ENCODE results near the gene KLHL11.

KLHL11 gene

GRCh38 chr17:41821776-41822175, 43.4 kb downstream of the KLHL11 start:
- no peaks in the 10 kb centered on the region for H3K9me3 ChIP-seq (ENCODE audit: insufficient read depth, low read length)

DNA sequence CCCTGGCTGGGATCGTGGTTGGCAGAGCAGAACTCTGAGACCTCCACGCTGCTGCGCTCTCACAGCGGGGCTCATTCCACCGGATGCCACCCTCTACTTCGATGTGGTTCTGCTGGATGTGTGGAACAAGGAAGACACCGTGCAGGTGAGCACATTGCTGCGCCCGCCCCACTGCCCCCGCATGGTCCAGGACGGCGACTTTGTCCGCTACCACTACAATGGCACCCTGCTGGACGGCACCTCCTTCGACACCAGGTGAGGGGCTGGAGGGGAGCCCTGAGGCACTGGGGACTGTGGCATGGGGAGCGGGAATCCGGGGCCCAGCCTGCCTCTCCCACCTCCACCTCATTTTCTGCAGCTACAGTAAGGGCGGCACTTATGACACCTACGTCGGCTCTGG, 47.2 kb downstream of the KLHL11 start:
- Histone ChIP-seq H3K27me3 (ENCODE audit: low read length) (no peaks in the 10 kb centered on the region), H3K4me2 (ENCODE audit: low read depth, low read length, poor library complexity, severe bottlenecking) (no peak overlapping the region), H3K27ac (ENCODE audit: low read depth, low read length) (no peak overlapping the region), H3F3A (ENCODE audit: insufficient read depth) (no peaks in the 10 kb centered on the region), H3K9me3 (ENCODE audit: insufficient read depth, low read length) (no peaks in the 10 kb centered on the region), H4K20me1 (ENCODE audit: low read depth, low read length) (no peaks in the 10 kb centered on the region), H2AFZ (ENCODE audit: low read depth, low read length, severe bottlenecking) (no peak overlapping the region), H3K4me3 (ENCODE audit: insufficient read depth, low read length, poor library complexity, severe bottlenecking) (no peak overlapping the region), H3K9ac (ENCODE audit: low read length) (no peak overlapping the region), H3K36me3 (ENCODE audit: low read length) (no peaks in the 10 kb centered on the region), H3K9me2 (replicated peaks; ENCODE audit: insufficient read depth, low read length) (no peaks in the 10 kb centered on the region), H3K79me2 (ENCODE audit: insufficient read depth, low read length) (no peaks in the 10 kb centered on the region)
- TF ChIP-seq EZH2phosphoT487 (conservative IDR thresholded peaks at IDR 0.05; ENCODE audit: low read length) (no peak), CTCF (IDR thresholded peaks at IDR 0.05; ENCODE audit: insufficient read depth, low read length, poor library complexity, severe bottlenecking) (no peak)

More at GRCh38 chr17:41821776-41822175, 43.4 kb downstream of the KLHL11 start:
- TF ChIP-seq CTCF (IDR thresholded peaks at IDR 0.05; ENCODE audit: insufficient read depth, low read length, poor library complexity, severe bottlenecking) (no peak), EZH2phosphoT487 (conservative IDR thresholded peaks at IDR 0.05; ENCODE audit: low read length) (no peak)
- H3K9ac ChIP-seq (ENCODE audit: low read length), result no peak overlapping the region
- no peaks in the 10 kb centered on the region for H3K27me3 ChIP-seq (ENCODE audit: low read length)
- no peaks in the 10 kb centered on the region for H3K9me2 ChIP-seq (replicated peaks; ENCODE audit: insufficient read depth, low read length)
- no peaks in the 10 kb centered on the region for H3F3A ChIP-seq (ENCODE audit: insufficient read depth)
- H3K79me2 ChIP-seq (ENCODE audit: insufficient read depth, low read length), result no peaks in the 10 kb centered on the region
- H2AFZ ChIP-seq (ENCODE audit: low read depth, low read length, severe bottlenecking), result no peak overlapping the region
- H3K4me2 ChIP-seq (ENCODE audit: low read depth, low read length, poor library complexity, severe bottlenecking), result no peak overlapping the region
- H3K27ac ChIP-seq (ENCODE audit: low read depth, low read length), result no peak overlapping the region
- H4K20me1 ChIP-seq (ENCODE audit: low read depth, low read length), result no peaks in the 10 kb centered on the region
- H3K36me3 ChIP-seq (ENCODE audit: low read length), result no peaks in the 10 kb centered on the region
- no peak overlapping the region for H3K4me3 ChIP-seq (ENCODE audit: insufficient read depth, low read length, poor library complexity, severe bottlenecking)

DNA sequence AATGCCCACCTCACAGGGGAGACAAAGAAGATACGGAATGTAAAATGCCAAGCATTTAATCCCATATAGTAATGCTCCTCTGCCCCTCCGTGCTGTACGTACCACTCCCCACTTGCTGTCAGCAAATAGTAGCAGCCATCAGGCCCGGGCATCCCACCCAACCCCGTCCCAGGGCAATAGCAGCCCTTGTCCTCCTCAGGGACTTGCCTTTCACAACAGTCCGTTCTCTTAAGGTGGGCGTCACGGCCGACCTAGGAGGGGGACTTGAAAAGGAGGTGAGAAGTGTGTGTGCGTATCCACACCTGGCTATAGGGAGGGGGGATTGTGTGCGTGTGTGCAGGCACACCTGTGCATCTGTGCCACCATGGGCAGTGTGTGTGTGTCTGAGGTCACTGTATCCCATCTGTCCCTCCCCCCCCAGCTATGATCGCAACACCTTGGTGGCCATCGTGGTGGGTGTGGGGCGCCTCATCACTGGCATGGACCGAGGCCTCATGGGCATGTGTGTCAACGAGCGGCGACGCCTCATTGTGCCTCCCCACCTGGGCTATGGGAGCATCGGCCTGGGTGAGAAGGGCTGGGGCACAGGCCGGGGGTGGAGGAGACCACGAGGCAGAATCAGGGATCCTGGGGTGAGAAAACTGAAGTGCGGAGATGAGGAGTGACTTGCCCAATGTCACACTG, 48.4 kb downstream of the KLHL11 start:
- H3F3A ChIP-seq (ENCODE audit: insufficient read depth), result no peaks in the 10 kb centered on the region
- H3K27me3 ChIP-seq (ENCODE audit: low read length), result no peaks in the 10 kb centered on the region
- no peaks in the 10 kb centered on the region for H3K79me2 ChIP-seq (ENCODE audit: insufficient read depth, low read length)
- no peak overlapping the region for H2AFZ ChIP-seq (ENCODE audit: low read depth, low read length, severe bottlenecking)
- H3K4me2 ChIP-seq (ENCODE audit: low read depth, low read length, poor library complexity, severe bottlenecking), result no peak overlapping the region
- H3K9ac ChIP-seq (ENCODE audit: low read length), result no peak overlapping the region
- H3K27ac ChIP-seq (ENCODE audit: low read depth, low read length), result no peak overlapping the region
- H3K36me3 ChIP-seq (ENCODE audit: low read length), result no peaks in the 10 kb centered on the region
- H4K20me1 ChIP-seq (ENCODE audit: low read depth, low read length), result no peaks in the 10 kb centered on the region
- no peaks in the 10 kb centered on the region for H3K9me3 ChIP-seq (ENCODE audit: insufficient read depth, low read length)
- no peak for TF ChIP-seq EZH2phosphoT487 (conservative IDR thresholded peaks at IDR 0.05; ENCODE audit: low read length)
- TF ChIP-seq CTCF (IDR thresholded peaks at IDR 0.05; ENCODE audit: insufficient read depth, low read length, poor library complexity, severe bottlenecking), result no peak
- no peaks in the 10 kb centered on the region for H3K9me2 ChIP-seq (replicated peaks; ENCODE audit: insufficient read depth, low read length)
- no peak overlapping the region for H3K4me3 ChIP-seq (ENCODE audit: insufficient read depth, low read length, poor library complexity, severe bottlenecking)

All from SU-DHL-6 (cell line).